T-helper 22 cell (primary cell): ENCODE results near the gene PSD4.

Source experiments
- DNase-seq: peaks from one replicate; pipeline ENCODE4 v3.0.0-alpha.2; 2020; ENCODE audit warnings: low read depth

Gene PSD4

GRCh38 chr2:113238871-113239839 lies 65.4 kb downstream of the PSD4 start:
- no peak for DNase-seq

- DNase-seq: no peak
Measured at GRCh38 chr2:113240150-113240914, 66.6 kb downstream of the PSD4 start.

GRCh38 chr2:113240915-113241911 lies 67.4 kb downstream of the PSD4 start:
- no peak for DNase-seq

- no peak for DNase-seq
Measured at GRCh38 chr2:113242327-113242726, 68.6 kb downstream of the PSD4 start.

- no peak for DNase-seq
Measured at GRCh38 chr2:113245276-113245711, 71.5 kb downstream of the PSD4 start.

GRCh38 chr2:113246606-113247005 lies 72.8 kb downstream of the PSD4 start:
- DNase-seq: no peak

GRCh38 chr2:113248997-113249770 lies 75.4 kb downstream of the PSD4 start:
- DNase-seq: peak; percentile 39

- DNase-seq: no peak
Measured at GRCh38 chr2:113251118-113251517, 77.3 kb downstream of the PSD4 start.

GRCh38 chr2:113252047-113252590 lies 78.3 kb downstream of the PSD4 start:
- no peak for DNase-seq

GRCh38 chr2:113253453-113253852 lies 79.7 kb downstream of the PSD4 start:
- no peak for DNase-seq

GRCh38 chr2:113255140-113256070 lies 81.6 kb downstream of the PSD4 start:
- DNase-seq: no peak

GRCh38 chr2:113257516-113258264 lies 83.9 kb downstream of the PSD4 start:
- no peak for DNase-seq

GRCh38 chr2:113258471-113259147 lies 84.8 kb downstream of the PSD4 start:
- no peak for DNase-seq
